ENCODE measurements around the gene ZNF410. TPM values are rescaled to one million over a fixed set of nuclear protein-coding genes. Genes with fewer than 3 reads are reported as not detected.

Gene ZNF410
- total and polyA plus RNA-seq, 2 of the 13 experiments (the other 11 are each of a cell fraction or from before 2014, with no cell fraction given) = 19.2 to 44.3 TPM

DNA sequence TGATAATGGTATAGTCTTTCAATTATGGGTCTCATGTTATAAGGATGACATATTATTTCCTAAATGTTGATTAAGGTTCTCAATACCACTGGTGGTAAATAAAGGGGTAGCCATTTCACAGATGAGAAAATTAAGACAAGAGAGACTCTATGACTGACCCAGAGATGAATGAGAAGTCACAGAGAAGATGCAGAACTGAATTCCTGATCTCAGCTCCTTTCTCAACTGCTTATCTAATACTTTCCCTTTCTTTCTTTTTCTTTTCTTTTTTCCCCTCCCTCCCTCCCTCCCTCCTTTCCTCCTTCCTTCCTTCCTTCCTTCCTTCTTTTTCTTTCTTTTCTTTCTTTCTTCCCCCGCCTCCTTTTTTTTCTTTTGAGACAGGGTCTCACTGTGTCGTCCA lies 43.4 kb upstream of the ZNF410 start:
- Histone ChIP-seq H3K9me3 (ENCODE audit: low read length) (no peaks in the 10 kb centered on the region), H3K4me3 (replicated peaks in 1 of 3; ENCODE audit: insufficient read depth in 1 of 3, low read depth in 2 of 3, low read length in 3 of 3) (peak overlapping the region in 1 of 3 experiments; percentile 1; a peak in 1 of 6 replicates), H3K79me2 (ENCODE audit: insufficient read depth, low read length) (no peaks in the 10 kb centered on the region), H2AFZ (ENCODE audit: low read length) (no peak overlapping the region), H3K4me2 (ENCODE audit: low read depth, low read length) (0 out of 2 replicates have a peak overlapping the region, but pooled peaks have one; percentile 53), H4K20me1 (ENCODE audit: insufficient read depth, low read length) (no peaks in the 10 kb centered on the region), H3K9ac (ENCODE audit: insufficient read depth, low read depth, low read length) (no peak overlapping the region), H3K36me3 (replicated peaks in 1 of 2; ENCODE audit: control insufficient read depth in 1 of 2, insufficient read depth in 2 of 2, low read length in 2 of 2) (no peaks in the 10 kb centered on the region), H3K27ac (ENCODE audit: extremely low read length, insufficient read depth, low read length) (no peak overlapping the region), H3K4me1 (ENCODE audit: insufficient read depth, low read length) (peaks cover 32% of the 10 kb centered on the region), H3K27me3 (ENCODE audit: control insufficient read depth in 1 of 2, insufficient read depth in 2 of 2, low read length in 2 of 2) (no peaks in the 10 kb centered on the region)
- DNase-seq (ENCODE audit: low spot score) (no peak), ATAC-seq (no peak), FAIRE-seq (no peak)
- TF ChIP-seq PCBP1 (IDR thresholded peaks at IDR 0.05; ENCODE audit: borderline replicate concordance, low read depth, low read length) (0 out of 2 replicates have a peak, but pooled peaks have one; percentile 58), HNRNPK (IDR thresholded peaks at IDR 0.05; ENCODE audit: low read depth, low read length, poor library complexity, severe bottlenecking) (peak; percentile 94), PRPF4 (IDR thresholded peaks at IDR 0.05; ENCODE audit: low read depth, low read length, poor library complexity, severe bottlenecking) (no peak)
- TF ChIP-seq, protein P1, sequence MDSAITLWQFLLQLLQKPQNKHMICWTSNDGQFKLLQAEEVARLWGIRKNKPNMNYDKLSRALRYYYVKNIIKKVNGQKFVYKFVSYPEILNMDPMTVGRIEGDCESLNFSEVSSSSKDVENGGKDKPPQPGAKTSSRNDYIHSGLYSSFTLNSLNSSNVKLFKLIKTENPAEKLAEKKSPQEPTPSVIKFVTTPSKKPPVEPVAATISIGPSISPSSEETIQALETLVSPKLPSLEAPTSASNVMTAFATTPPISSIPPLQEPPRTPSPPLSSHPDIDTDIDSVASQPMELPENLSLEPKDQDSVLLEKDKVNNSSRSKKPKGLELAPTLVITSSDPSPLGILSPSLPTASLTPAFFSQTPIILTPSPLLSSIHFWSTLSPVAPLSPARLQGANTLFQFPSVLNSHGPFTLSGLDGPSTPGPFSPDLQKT (CRISPR knock-in tag; IDR thresholded peaks at IDR 0.05; ENCODE audit: borderline replicate concordance) = no peak
- in situ Hi-C loops (cut with HindIII; ENCODE audit: extremely low pct_ligation_motif_present, low pct_unique_long_range_greater_than_20kb) = no loop called here
- ChIA-PET CTCF (ENCODE audit: low intra/inter-chr PET ratio, low total read pairs) (no interaction called here), POLR2A (interaction anchor here (0.8 to 3.3 kb wide), 5 partner anchors 9 to 111 kb away, joined by 3 to 16 read pairs (median 3); partner anchors contain the start of genes PTGR2 and ZNF410)
- BruUV-seq (replicated peaks) = no TSS peak
- 38% methylated on average over 2 of the region's 2 CpGs for WGBS (ENCODE audit: low lambda C conversion rate)
- intact Hi-C loops (cut with micrococcal nuclease; ENCODE audit: unreplicated experiment) = no loop called here

DNA sequence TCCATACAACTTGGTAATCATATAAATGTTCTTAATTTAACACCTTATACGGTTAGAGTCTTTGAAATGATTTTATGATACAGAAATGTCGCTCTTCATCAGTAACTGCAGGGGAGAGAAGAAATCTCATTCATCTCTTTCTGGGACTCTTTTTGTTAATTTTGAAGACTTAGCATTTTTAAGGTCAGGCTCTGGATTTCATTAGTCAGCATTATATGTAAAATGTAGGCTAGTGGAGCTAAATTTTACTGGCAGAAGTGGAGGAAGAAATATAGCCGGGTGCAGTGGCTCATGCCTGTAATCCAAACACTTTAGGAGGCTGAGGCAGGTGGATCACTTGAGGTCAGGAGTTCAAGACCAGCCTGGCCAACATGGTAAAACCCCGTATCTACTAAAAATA lies 39.7 kb upstream of the ZNF410 start:
- DNase-seq (ENCODE audit: low spot score) (no peak), FAIRE-seq (no peak), ATAC-seq (no peak)
- H3K9ac ChIP-seq (ENCODE audit: insufficient read depth, low read depth, low read length) = no peak overlapping the region
- TF ChIP-seq ZNF20 (CRISPR knock-in tag; IDR thresholded peaks at IDR 0.05) (no peak), MAFF (IDR thresholded peaks at IDR 0.05; ENCODE audit: low read depth, low read length) (peak; percentile 95), MAFK (conservative IDR thresholded peaks at IDR 0.05 in 1 of 2, IDR thresholded peaks at IDR 0.05 in 1 of 2; ENCODE audit: low read length in 2 of 2) (peak; percentile 91 to 96), NFYC (CRISPR knock-in tag; IDR thresholded peaks at IDR 0.05) (no peak)
- peaks cover 48% of the 10 kb centered on the region for H3K4me1 ChIP-seq (ENCODE audit: insufficient read depth, low read length)
- H3K4me3 ChIP-seq (replicated peaks in 1 of 3; ENCODE audit: insufficient read depth in 1 of 3, low read depth in 2 of 3, low read length in 3 of 3) = no peak overlapping the region
- intact Hi-C loops (cut with micrococcal nuclease; ENCODE audit: unreplicated experiment) = no loop called here
- no peaks in the 10 kb centered on the region for H3K27me3 ChIP-seq (ENCODE audit: control insufficient read depth in 1 of 2, insufficient read depth in 2 of 2, low read length in 2 of 2)
- POLR2A ChIA-PET = no interaction called here
- no peaks in the 10 kb centered on the region for H3K9me3 ChIP-seq (ENCODE audit: low read length)
- H3K27ac ChIP-seq (ENCODE audit: extremely low read length, insufficient read depth, low read length) = no peak overlapping the region
- no peaks in the 10 kb centered on the region for H3K79me2 ChIP-seq (ENCODE audit: insufficient read depth, low read length)
- no peak overlapping the region for H2AFZ ChIP-seq (ENCODE audit: low read length)
- no TSS peak for BruUV-seq (replicated peaks)
- in situ Hi-C loops (cut with HindIII; ENCODE audit: extremely low pct_ligation_motif_present, low pct_unique_long_range_greater_than_20kb) = no loop called here
- H3K4me2 ChIP-seq (ENCODE audit: low read depth, low read length) = no peak overlapping the region
- no peaks in the 10 kb centered on the region for H3K36me3 ChIP-seq (replicated peaks in 1 of 2; ENCODE audit: control insufficient read depth in 1 of 2, insufficient read depth in 2 of 2, low read length in 2 of 2)
- H4K20me1 ChIP-seq (ENCODE audit: insufficient read depth, low read length) = no peaks in the 10 kb centered on the region
- CTCF ChIA-PET (ENCODE audit: low intra/inter-chr PET ratio, low total read pairs) = no interaction called here
- 77% methylated on average over 4 of the region's 4 CpGs for WGBS (ENCODE audit: low lambda C conversion rate)

Measured in HepG2 (cell line).